ENCODE data around the gene ATP8A2. TPM values are rescaled to one million over a fixed set of nuclear protein-coding genes. Genes with fewer than 3 reads are reported as not detected.

Gene ATP8A2
- total and polyA plus RNA-seq, 9 of the 15 experiments (the other 6 are each of a cell fraction or from before 2014, with no cell fraction given), result under 0.01 to 0.33 (median 0.06) TPM; not detected in 4

GRCh38 chr13:25948910-25949309, 577.1 kb downstream of the ATP8A2 start:
- FAIRE-seq, result no peak
- POLR2A ChIA-PET, result no interaction called here

More at GRCh38 chr13:25948910-25949309, 577.1 kb downstream of the ATP8A2 start:
- no peak for DNase-seq (ENCODE audit: extremely low read depth in 1 of 4, low spot score in 3 of 4)
- H3K4me1 ChIP-seq (replicated peaks in 1 of 2; ENCODE audit: control insufficient read depth in 2 of 2, insufficient read depth in 2 of 2, low read length in 2 of 2), result no peaks in the 10 kb centered on the region
- in situ Hi-C loops (cut with MboI) (no loop called here), intact Hi-C loops (cut with micrococcal nuclease) (no loop called here)
- no peaks in the 10 kb centered on the region for H3K9me3 ChIP-seq (replicated peaks; ENCODE audit: control insufficient read depth, insufficient read depth, low read depth, low read length)
- H3K79me2 ChIP-seq (ENCODE audit: control insufficient read depth, insufficient read depth, low read length), result no peaks in the 10 kb centered on the region
- no peak for ATAC-seq
- CTCF ChIA-PET (ENCODE audit: low intra/inter-chr PET ratio), result no interaction called here
- H3K27me3 ChIP-seq (ENCODE audit: control insufficient read depth in 2 of 2, insufficient read depth in 2 of 2, low read length in 2 of 2), result no peaks in the 10 kb centered on the region
- no TSS peak for BruUV-seq (replicated peaks)
- no peaks in the 10 kb centered on the region for H4K20me1 ChIP-seq (replicated peaks; ENCODE audit: control insufficient read depth, insufficient read depth, low read length)
- H2AFZ ChIP-seq (ENCODE audit: low read depth, low read length), result no peak overlapping the region
- 7% methylated on average over 3 of the region's 3 CpGs for WGBS (ENCODE audit: insufficient coverage, low coverage, missing lambda C conversion rate)
- H3K4me3 ChIP-seq, result no peak overlapping the region
- H3K9me1 ChIP-seq (ENCODE audit: control insufficient read depth, insufficient read depth, low read length), result no peaks in the 10 kb centered on the region
- TF ChIP-seq PML (IDR thresholded peaks at IDR 0.05; ENCODE audit: low read length), result no peak
- TF ChIP-seq CSDE1 (IDR thresholded peaks at IDR 0.05), result no peak
- TF ChIP-seq ZNF143 (CRISPR knock-in tag; IDR thresholded peaks at IDR 0.05), result no peak
- no peak for TF ChIP-seq MNT (conservative IDR thresholded peaks at IDR 0.05)
- no peak for TF ChIP-seq PTRF (tag; IDR thresholded peaks at IDR 0.05)
- TF ChIP-seq ESRRA (IDR thresholded peaks at IDR 0.05; ENCODE audit: borderline replicate concordance, low read depth), result no peak
- TF ChIP-seq ZNF134 (CRISPR knock-in tag; conservative IDR thresholded peaks at IDR 0.05), result no peak
- no peak for TF ChIP-seq BCOR (IDR thresholded peaks at IDR 0.05)
- no peak for TF ChIP-seq HNRNPUL1 (IDR thresholded peaks at IDR 0.05; ENCODE audit: low read length)
- no peak for TF ChIP-seq SUPT5H (IDR thresholded peaks at IDR 0.05)
- no peak overlapping the region for H3K4me2 ChIP-seq (ENCODE audit: insufficient read depth, low read length)
- no peak overlapping the region for H3K9ac ChIP-seq (ENCODE audit: insufficient read depth in 1 of 2, low read depth in 2 of 2, low read length in 2 of 2)
- no peaks in the 10 kb centered on the region for H3K36me3 ChIP-seq (ENCODE audit: control insufficient read depth, insufficient read depth, low read length)
- H3K27ac ChIP-seq (ENCODE audit: extremely low read depth, low read depth, low read length), result no peak overlapping the region

All from K562 (cell line).